ENCODE data around the gene TM4SF20.

The TM4SF20 gene

GRCh38 chr2:227317834-227318233 is 61.3 kb downstream of the TM4SF20 start:
- no peak for DNase-seq

GRCh38 chr2:227313310-227313709 is 65.8 kb downstream of the TM4SF20 start:
- no peak for DNase-seq

GRCh38 chr2:227312579-227312978 is 66.5 kb downstream of the TM4SF20 start:
- DNase-seq: no peak
